NCI-H526 treated with DMSO at 0.1 percent for 48 hours (cell line): Measurements from ENCODE around the gene MYO15A.

Experiments
- DNase-seq: peaks from one replicate; lab custom pipeline; 2025; lab: John Stamatoyannopoulos, UW

The MYO15A gene, protein sequence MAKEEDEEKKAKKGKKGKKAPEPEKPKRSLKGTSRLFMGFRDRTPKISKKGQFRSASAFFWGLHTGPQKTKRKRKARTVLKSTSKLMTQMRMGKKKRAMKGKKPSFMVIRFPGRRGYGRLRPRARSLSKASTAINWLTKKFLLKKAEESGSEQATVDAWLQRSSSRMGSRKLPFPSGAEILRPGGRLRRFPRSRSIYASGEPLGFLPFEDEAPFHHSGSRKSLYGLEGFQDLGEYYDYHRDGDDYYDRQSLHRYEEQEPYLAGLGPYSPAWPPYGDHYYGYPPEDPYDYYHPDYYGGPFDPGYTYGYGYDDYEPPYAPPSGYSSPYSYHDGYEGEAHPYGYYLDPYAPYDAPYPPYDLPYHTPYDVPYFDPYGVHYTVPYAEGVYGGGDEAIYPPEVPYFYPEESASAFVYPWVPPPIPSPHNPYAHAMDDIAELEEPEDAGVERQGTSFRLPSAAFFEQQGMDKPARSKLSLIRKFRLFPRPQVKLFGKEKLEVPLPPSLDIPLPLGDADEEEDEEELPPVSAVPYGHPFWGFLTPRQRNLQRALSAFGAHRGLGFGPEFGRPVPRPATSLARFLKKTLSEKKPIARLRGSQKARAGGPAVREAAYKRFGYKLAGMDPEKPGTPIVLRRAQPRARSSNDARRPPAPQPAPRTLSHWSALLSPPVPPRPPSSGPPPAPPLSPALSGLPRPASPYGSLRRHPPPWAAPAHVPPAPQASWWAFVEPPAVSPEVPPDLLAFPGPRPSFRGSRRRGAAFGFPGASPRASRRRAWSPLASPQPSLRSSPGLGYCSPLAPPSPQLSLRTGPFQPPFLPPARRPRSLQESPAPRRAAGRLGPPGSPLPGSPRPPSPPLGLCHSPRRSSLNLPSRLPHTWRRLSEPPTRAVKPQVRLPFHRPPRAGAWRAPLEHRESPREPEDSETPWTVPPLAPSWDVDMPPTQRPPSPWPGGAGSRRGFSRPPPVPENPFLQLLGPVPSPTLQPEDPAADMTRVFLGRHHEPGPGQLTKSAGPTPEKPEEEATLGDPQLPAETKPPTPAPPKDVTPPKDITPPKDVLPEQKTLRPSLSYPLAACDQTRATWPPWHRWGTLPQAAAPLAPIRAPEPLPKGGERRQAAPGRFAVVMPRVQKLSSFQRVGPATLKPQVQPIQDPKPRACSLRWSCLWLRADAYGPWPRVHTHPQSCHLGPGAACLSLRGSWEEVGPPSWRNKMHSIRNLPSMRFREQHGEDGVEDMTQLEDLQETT (N-terminal part only)

DNA sequence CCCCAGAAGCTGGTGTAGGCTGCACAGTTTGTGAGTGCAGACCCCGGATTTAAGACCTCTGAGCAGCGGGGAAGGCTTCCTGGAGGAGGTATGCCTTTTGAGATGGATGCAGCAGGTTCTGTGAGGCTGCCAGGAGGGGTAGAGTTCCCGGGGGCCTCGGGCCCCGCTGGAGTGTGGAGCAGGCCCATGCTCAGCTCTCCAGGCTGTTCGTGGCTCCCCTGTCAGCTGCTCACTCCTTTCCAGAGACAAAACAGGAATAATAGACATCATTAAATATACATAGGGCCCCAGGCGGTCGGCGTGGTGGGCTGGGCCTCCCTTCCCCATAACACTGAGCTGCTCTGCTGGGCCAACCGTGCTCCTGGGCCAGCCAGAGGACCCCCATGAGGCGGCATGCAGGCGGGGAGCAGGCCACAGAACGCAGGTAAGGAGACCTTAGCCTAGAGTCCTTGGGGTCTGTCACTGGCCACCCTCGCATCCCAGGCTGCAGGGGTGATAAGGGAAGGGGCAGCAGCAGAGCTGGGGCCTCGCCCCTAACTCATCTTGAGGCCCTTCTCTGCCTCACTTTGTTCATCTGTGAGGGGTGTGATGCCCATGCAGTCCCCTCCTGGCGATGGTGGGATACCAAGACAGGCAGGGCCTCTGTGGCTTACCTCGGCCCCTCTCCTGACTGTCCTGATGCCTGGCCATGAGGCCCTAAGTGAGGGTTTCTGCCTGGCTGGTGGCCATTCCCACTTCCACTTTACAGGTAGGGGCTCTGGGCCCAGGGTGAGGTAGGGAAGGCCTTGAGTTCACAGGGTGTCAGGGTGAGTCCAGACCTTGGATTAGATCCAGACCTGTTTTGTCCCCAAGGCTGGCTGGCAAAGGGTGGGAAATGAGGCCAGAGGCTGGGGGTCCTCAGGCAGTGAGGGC lies at the start of gene MYO15A:
Gene MYO15A (plus strand): TSS at position 356 of the 912 bp plus-strand sequence. CDS start 10,045 bp downstream, outside the sequence.
- DNase-seq: no peak

DNA sequence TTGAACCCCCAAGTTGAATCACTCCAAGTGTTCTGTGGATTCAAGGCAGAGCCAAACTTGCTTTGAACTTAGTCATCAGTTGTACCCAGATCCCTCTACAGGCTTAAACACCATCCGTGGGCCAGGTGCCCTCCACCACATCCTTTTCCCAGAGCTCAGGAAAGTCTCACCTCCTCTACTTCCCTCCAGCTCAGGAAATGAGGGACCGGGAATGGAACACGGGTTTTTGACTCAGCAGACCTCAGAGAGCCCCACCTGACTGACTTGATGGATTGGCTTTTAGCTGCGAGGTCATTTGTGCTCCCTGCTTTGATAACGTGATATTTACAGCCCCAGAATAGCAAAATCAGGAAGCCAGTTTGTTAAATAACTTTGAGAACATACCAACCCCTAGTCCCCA lies 49.3 kb upstream of the MYO15A start:
- no peak for DNase-seq

DNA sequence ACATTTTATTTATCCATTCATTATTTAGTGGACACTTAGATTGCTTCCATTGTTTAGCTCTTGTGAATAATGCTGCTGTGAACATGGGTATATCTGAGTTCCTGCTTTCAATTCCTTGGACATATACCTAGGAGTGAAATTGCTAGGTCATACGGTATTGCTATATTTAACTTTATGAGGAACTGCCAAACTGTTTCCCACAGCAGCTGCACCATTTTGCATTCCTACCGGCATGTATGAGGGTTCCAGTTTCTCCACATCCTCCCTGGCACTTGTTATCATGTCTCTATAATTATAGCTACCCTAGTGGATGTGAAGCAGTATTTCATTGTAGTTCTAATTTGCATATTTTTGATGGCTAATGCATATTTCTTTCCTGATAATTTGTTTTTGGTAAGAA lies 44.5 kb upstream of the MYO15A start:
- DNase-seq: no peak

GRCh38 chr17:18065546-18065945 lies 43.0 kb upstream of the MYO15A start:
- no peak for DNase-seq

- no peak for DNase-seq
Observed at GRCh38 chr17:18066866-18067265, 41.7 kb upstream of the MYO15A start.

DNA sequence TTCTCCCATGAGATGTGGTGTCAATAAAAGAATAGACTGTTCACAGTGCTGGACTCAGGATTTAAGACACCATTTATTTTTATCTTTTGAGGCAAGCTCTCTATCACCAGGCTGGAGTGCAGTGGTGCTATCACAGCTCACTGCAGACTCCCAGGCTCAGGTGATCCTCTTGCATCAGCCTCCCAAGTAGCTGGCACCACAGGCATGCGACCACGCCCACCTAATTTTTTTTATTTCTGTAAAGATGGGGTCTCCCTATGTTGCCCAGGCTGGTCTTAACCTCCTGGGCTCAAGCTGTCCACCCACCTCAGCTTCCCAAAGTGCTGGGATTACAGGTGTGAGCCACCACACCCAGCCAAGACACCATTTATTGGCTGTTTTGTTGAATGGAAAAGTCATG lies 39.5 kb upstream of the MYO15A start:
- DNase-seq: no peak

DNA sequence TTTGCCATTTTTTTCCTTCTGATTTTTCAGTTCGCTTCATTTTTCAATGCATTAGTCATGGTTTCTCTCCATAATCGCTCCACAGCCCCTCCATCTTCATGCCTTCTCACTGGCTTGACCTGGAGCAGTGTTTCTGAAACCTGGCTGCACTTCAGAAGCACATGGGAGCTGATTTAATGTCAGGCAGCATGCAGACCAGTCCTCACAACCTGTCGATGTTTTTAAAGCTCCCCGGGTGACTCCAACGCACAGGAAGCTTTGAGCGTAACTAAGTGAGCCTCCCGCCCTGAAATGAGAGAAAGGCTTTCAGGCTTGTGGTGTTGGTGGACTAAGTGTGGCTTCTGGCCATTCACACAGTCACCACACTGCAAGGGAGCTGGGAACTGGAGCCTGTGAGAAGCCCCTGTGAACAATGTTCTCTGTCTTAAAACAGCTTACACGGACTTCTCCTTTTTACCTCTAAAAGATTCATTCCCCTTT lies 37.7 kb upstream of the MYO15A start:
- no peak for DNase-seq

GRCh38 chr17:18071751-18072150 lies 36.8 kb upstream of the MYO15A start:
- DNase-seq: no peak

DNA sequence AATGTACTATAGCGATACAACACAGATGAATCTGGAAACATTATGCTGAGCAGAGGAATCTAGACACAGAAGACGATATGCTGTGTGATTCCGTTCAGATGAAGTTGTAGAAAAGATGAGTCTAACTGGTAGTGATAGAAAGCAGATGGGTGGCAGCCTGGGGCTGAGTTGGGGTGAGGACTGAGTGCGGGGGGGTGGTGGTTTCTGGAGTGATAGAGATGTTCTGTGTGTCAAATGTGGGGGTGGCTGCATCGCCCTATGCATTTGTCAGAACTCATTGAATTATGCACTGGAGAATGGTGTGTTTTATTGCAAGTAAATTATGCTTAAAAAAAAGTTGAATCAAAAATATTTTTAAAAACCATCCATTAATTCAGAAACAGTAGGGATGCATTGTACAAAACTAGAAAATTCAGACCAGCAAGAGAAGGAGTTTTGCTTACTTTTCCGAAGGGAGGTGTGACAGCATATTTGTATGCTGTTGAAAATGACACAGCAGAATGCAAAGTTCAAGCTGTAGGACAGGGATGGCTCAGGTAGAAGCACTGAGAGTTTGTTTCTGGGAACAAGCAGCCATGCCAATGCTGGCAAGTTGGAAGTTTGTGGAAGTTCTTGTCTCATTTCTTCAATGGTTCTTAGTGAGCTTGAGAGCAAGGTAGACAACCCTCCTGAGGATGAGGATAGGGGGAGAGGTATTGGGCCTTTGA lies 33.8 kb upstream of the MYO15A start:
- no peak for DNase-seq

- no peak for DNase-seq
Observed at GRCh38 chr17:18076936-18077335, 31.6 kb upstream of the MYO15A start.

- DNase-seq: no peak
Observed at GRCh38 chr17:18079543-18079942, 29.0 kb upstream of the MYO15A start.

GRCh38 chr17:18084256-18084655 lies 24.3 kb upstream of the MYO15A start:
- DNase-seq: no peak

DNA sequence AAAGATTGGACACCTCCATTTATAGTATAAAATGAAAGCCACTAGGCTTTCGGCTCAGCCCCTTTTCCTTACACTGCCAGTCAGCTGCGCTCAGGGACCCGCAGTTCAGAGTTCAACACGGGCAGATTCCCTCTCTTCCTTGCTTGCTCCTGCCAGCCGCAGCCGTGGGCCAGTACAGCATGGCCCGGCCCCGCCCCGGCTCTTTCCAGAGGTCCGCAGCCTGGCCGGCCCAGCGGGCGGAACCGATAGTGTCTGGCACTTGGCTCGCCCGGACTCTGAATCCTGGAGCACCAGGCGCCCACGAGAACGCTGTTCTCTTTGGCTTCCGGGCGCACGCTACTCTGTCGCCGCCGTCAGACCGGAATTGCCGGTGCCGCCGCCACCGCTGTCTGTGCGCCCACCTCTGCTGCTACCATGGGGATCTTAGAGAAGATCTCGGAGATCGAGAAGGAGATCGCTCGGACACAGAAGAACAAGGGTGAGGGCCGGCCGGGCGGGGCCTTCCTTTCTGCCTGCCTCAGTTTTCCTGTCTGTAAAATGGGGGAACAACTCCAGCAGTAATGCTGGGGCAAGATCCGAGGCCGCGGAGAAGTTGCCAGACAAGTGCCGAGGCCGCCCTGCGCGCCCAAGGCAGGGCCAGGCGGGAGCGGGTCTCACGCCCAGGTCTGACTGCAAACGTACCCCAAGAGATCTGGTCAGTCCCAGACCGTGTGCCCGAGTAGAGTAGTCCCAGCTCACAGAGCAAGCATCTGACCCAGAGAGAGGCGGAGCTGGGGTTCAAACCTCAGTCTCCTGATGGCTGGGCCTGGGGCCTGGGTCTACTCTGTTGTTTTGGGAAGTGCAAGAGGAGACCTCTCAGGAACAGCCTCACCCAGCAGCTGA lies 20.7 kb upstream of the MYO15A start, which contains the start of gene DRG2:
Gene DRG2 (plus strand): TSS at position 339 of the 882 bp plus-strand sequence. CDS start 76 bp downstream, at position 415.
- peak; percentile 60 for DNase-seq

DNA sequence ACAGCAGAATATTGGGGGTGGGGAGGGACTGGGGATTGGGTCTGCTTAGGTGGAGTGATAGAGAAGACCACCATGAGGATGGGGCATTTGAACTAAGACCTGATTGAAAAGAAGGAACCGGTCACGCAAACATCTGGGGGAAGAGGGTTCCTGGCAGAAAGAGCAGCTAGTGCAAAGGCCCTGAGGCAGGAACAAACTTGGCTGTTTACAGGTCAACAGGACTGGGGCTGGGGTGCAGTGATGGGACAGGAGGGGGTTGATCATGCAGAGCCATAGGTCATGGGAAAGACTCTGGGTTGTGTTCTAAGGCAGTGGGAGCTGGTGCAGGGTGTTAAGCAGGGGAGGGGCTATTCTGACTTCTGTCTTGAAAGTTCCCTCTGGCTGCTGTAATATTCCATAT lies 18.9 kb upstream of the MYO15A start:
- no peak for DNase-seq

GRCh38 chr17:18093616-18094408 lies 14.7 kb upstream of the MYO15A start:
- DNase-seq: no peak

DNA sequence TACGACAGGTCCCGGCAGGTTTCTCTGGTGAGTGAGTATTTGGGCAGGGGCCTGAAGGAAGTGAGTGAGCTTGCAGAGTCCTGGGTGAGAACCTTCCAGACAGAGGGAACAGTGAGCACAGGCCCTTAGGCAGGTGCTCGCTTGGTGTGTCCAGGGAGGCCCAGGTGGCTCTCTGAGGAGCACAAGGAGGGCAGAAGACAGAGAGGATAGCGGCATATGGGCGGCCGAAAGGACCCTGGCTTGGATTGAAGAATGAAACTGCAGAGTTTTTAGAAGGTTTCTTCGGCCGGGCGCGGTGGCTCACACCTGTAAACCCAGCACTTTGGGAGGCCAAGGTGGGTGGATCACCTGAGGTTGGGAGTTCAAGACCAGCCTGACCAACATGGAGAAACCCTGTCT lies 14.1 kb upstream of the MYO15A start:
- no peak for DNase-seq

DNA sequence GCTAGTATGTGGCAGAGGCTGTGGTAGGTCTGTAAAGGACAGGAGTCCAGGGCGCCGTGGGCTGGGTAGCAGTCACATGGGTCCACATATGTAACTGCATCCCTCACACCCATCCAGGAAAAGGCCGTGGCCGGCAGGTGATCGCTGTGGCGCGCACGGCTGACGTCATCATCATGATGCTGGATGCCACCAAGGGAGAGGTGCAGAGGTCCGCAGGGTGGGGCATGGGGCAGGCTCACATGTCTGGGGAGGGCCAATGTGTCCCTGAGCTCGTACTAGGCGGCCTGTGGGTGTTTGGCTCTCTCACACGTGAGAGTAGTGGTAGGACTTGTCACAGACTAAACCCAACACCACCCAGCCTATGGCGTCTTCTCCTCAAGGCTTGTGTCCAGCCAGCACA lies 9.0 kb upstream of the MYO15A start:
- no peak for DNase-seq

DNA sequence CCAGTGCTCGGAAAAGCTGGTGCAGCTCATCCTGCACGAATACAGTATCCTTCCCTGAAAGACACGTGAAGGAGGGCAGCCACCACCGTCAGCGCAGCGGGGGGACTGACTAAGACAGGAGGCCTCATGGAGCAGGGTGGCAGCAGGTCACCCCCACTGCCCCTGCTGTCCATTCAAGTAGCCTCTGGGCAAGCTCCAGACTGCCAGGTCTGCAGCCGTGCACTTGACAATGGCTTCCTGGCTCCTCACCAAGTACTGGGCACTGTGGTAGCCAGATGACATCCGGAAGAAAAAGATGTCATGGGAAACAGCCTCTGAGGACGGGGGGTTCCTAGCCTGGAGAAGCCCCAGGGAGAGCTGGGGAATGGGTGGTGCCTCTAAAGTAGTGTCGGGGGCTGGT lies 7.9 kb upstream of the MYO15A start:
- no peak for DNase-seq
